ENCODE results near the gene S100P. TPM values are rescaled to one million over a fixed set of nuclear protein-coding genes. Genes with fewer than 3 reads are reported as not detected.

The S100P gene
- total RNA-seq, 1 donor from 2014 or later, result 16.1 TPM

DNA sequence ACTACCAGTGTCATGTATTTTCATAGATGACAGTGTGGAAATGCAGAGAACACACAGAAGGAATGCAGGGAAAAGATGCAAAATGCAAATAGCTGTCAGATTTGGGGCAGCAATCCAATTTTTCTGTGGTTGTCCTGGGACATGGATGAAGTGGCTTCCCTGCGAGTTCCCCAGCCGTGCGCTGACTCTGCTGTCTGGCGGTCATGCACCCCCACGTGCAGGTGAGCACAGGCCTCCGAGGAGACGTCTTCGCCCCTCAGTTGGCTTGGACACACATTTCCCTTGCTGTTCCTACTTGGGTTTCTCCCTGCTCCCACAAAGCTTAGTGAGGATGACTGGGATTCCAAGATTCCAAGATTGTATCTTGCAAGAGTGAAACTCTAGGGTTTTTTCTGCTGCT, 46.7 kb downstream of the S100P start:
- Histone ChIP-seq H3K4me1 (no peaks in the 10 kb centered on the region), H3K27ac (no peak overlapping the region), H3K4me3 (no peak overlapping the region), H3K9me3 (no peaks in the 10 kb centered on the region), H3K36me3 (no peaks in the 10 kb centered on the region), H3K27me3 (ENCODE audit: low read depth) (no peaks in the 10 kb centered on the region)
- no peak for DNase-seq
- no peak for ATAC-seq
- TF ChIP-seq, protein P1, sequence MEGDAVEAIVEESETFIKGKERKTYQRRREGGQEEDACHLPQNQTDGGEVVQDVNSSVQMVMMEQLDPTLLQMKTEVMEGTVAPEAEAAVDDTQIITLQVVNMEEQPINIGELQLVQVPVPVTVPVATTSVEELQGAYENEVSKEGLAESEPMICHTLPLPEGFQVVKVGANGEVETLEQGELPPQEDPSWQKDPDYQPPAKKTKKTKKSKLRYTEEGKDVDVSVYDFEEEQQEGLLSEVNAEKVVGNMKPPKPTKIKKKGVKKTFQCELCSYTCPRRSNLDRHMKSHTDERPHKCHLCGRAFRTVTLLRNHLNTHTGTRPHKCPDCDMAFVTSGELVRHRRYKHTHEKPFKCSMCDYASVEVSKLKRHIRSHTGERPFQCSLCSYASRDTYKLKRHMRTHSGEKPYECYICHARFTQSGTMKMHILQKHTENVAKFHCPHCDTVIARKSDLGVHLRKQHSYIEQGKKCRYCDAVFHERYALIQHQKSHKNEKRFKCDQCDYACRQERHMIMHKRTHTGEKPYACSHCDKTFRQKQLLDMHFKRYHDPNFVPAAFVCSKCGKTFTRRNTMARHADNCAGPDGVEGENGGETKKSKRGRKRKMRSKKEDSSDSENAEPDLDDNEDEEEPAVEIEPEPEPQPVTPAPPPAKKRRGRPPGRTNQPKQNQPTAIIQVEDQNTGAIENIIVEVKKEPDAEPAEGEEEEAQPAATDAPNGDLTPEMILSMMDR (IDR thresholded peaks at IDR 0.05), result no peak
- intact Hi-C loops (cut with DNase I), result no loop called here

DNA sequence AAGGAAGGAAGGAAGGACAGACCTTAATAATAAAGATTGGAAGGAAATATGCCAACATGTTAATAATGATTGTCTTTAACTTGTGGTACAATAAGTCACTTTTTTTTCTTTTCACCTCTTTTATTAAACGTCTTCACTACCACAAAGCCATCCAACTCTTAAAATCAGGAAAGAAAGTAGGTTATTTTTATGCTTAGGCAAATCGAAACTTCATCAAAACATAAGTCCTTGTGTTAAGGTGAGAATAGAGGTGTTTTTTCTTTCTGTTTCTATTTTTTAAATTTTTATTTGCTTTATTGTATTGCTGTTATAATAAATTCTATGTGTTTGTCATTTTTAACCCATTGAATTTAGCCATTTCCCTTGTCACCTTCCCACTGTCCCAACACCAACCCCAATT, 48.8 kb downstream of the S100P start:
- Histone ChIP-seq H3K4me1 (peaks cover 4% of the 10 kb centered on the region), H3K27me3 (ENCODE audit: low read depth) (no peaks in the 10 kb centered on the region), H3K4me3 (no peak overlapping the region), H3K36me3 (no peaks in the 10 kb centered on the region), H3K27ac (no peak overlapping the region), H3K9me3 (no peaks in the 10 kb centered on the region)
- TF ChIP-seq, protein P1 (IDR thresholded peaks at IDR 0.05), result no peak
- ATAC-seq, result no peak
- DNase-seq, result no peak
- intact Hi-C loops (cut with DNase I), result no loop called here

DNA sequence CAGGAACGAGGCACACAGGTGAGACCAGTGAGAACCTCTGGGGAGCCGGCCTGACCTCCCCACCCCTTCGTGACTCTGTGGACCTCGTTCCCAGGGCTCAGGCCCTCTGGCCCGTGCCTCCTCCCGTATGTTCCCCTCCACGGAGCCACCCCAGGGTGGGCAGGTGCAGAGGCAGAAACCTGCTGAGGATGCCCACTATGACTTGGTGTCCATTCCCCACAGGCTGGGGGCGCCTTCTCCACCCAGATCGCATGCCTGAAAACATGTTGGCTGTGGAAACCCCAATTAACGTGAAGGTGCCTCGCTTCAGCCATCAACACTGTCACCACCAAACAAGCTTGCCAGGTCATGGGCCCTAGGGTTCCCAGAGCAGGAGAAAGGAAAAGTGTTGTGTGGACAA, 49.3 kb downstream of the S100P start:
- Histone ChIP-seq H3K36me3 (no peaks in the 10 kb centered on the region), H3K4me1 (peaks cover 8% of the 10 kb centered on the region), H3K27me3 (ENCODE audit: low read depth) (no peaks in the 10 kb centered on the region), H3K27ac (no peak overlapping the region), H3K4me3 (no peak overlapping the region), H3K9me3 (no peaks in the 10 kb centered on the region)
- TF ChIP-seq, protein P1 (IDR thresholded peaks at IDR 0.05), result no peak
- DNase-seq (no peak), ATAC-seq (no peak)
- intact Hi-C loops (cut with DNase I), result no loop called here

Other genes starting within 250 kb of the S100P start
- gene PPP2R2C, start 221.3 kb upstream of the S100P start, total RNA-seq, result not detected
- gene MAN2B2, start 118.7 kb upstream of the S100P start, total RNA-seq, result 41.2 TPM
- 211 TPM for gene MRFAP1, start 53.2 kb upstream of the S100P start, total RNA-seq
- gene MRFAP1L1, start 16.0 kb downstream of the S100P start, total RNA-seq, result 48.8 TPM
- 9.0 TPM for gene BLOC1S4, start 22.3 kb downstream of the S100P start, total RNA-seq
- 28.1 TPM for gene KIAA0232, start 88.8 kb downstream of the S100P start, total RNA-seq
- gene TBC1D14, start 215.9 kb downstream of the S100P start, total RNA-seq, result 60.7 TPM